GM21723 (cell line): ENCODE results near the gene C2orf78.

Experiments
- ATAC-seq: cut with Tn5 transposase; IDR thresholded peaks from one replicate; pipeline ENCODE4 v1.9.1; 2021; ENCODE audit warnings: mild to moderate bottlenecking, moderate library complexity; ENCODE audit not compliant: unreplicated experiment

The C2orf78 gene

GRCh38 chr2:73837847-73838585 is 54.0 kb downstream of the C2orf78 start:
- ATAC-seq: no peak

- ATAC-seq: no peak
Measured at GRCh38 chr2:73838889-73839534, 55.0 kb downstream of the C2orf78 start.

- ATAC-seq: no peak
Measured at GRCh38 chr2:73839653-73840411, 55.8 kb downstream of the C2orf78 start.

- no peak for ATAC-seq
Measured at GRCh38 chr2:73841912-73842738, 58.1 kb downstream of the C2orf78 start.

GRCh38 chr2:73842739-73843019 is 58.7 kb downstream of the C2orf78 start:
- no peak for ATAC-seq

DNA sequence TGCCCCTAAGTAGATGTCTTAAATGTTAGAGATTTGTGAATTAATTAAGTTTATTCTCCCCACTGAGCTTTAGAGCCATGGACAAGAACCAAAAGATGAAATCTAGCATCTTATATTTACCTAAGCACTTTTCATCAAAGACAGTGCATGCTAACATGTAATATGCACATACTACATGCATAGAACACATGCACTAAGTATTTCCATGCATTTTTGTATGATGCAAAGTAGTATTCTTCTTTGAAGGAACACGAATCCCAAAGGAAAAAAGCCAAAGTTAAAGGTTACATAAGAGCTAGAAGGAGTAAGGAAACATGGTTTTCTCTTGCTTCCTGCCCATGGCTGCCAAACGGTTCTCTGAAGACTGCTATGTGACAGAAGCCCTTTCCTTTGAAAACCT is 60.1 kb downstream of the C2orf78 start:
- no peak for ATAC-seq

DNA sequence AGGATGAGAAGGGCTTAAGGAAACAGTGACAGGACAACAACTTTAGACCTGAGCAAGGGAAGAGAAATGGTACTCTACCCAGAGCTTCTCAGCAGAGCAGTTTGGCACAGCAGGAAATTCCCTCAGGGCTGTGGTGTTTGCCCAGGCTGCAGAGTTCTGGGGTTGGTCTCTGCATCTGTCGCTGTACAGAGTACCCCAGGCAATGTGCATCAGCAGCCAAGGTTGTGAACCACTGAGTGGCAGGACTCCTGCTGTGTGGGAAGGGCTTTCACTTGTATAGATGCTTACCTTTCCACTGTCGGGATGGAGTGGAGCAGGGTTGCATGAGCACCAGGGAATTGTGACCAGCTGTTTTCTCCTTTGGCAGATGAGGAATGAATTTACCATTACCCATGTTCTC is 66.0 kb downstream of the C2orf78 start:
- no peak for ATAC-seq

GRCh38 chr2:73851274-73851673 is 67.3 kb downstream of the C2orf78 start:
- no peak for ATAC-seq

- ATAC-seq: no peak
Measured at GRCh38 chr2:73852020-73852419, 68.0 kb downstream of the C2orf78 start.

DNA sequence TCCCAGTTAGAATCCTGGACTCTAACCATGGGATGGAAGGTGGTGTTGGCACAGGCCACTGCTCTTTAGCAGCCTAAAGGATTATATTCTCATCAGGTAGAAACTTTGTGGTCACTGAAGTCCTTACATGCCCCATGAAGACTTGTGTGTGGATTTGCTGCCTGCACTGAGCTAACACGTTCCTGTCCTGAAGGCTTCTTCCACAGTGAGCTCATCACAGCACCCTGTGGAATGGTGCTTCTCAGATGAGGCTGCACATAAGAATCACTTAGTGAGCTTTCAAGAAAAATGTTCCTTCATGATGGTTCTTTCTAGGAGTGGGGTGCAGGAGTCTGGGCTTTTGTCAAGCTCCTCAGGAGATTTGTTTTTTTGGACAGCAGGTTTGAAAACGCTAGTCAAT is 71.5 kb downstream of the C2orf78 start:
- ATAC-seq: no peak

DNA sequence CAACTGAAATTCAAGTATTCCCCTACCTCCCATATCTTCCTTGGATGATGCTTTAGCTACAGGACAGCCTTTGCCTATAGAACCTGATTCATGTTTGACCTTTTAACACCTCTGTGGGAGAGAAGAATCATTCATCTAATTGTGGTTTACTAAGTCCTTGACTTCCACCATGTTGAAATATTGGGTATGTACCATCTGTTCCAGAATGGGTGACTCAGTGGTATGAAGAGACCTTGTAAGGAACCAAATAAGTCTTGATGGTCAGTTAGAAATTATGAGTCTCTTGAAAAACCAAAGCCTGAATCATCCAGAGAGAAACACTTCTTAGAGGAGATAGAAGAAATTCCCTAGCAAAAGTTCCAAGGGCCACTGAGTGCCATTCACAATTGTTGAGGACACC is 72.2 kb downstream of the C2orf78 start:
- no peak for ATAC-seq

- no peak for ATAC-seq
Measured at GRCh38 chr2:73859721-73860586, 76.0 kb downstream of the C2orf78 start.

- ATAC-seq: no peak
Measured at GRCh38 chr2:73862987-73863386, 79.0 kb downstream of the C2orf78 start.
